H9 (cell line): ENCODE measurements around the gene LRRK1. TPM values are rescaled to one million over a fixed set of nuclear protein-coding genes. Genes with fewer than 3 reads are reported as not detected.

ENCODE experiments used
- DNase-seq: peaks from one replicate; pipeline ENCODE4 v3.0.0-alpha.2; 2017
- H2AFZ ChIP-seq: one replicate; pipeline ENCODE4 v1.6.1; 2013; ENCODE audit warnings: mild to moderate bottlenecking, low read length, control low read depth, moderate library complexity
- H2AK5ac ChIP-seq: 2 replicates; pipeline ENCODE4 v1.6.1; 2013; ENCODE audit warnings: low read length, control low read depth, mixed read lengths; ENCODE audit not compliant: insufficient read length
- H2BK120ac ChIP-seq: one replicate; pipeline ENCODE4 v1.6.1; 2013; ENCODE audit warnings: low read depth, mild to moderate bottlenecking, low read length, control low read depth, inconsistent platforms; ENCODE audit not compliant: poor library complexity, severe bottlenecking
- H2BK12ac ChIP-seq: 2 replicates; pipeline ENCODE4 v1.6.1; 2013; ENCODE audit warnings: low read length, control low read depth, mixed read lengths, low read depth; ENCODE audit not compliant: insufficient read length
- H2BK15ac ChIP-seq: 2 replicates; pipeline ENCODE4 v1.6.1; 2013; ENCODE audit warnings: low read depth, low read length, control low read depth
- H2BK20ac ChIP-seq: one replicate; pipeline ENCODE4 v1.6.1; 2013; ENCODE audit warnings: low read depth, mild to moderate bottlenecking, low read length, control low read depth, inconsistent platforms; ENCODE audit not compliant: poor library complexity, severe bottlenecking
- H2BK5ac ChIP-seq: 2 replicates; pipeline ENCODE4 v1.6.1; 2013; ENCODE audit warnings: low read length, control low read depth, mixed read lengths; ENCODE audit not compliant: insufficient read length
- H3K14ac ChIP-seq: 2 replicates; pipeline ENCODE4 v1.6.1; 2013; ENCODE audit warnings: low read length, control low read depth; ENCODE audit not compliant: insufficient read depth
- H3K18ac ChIP-seq: 2 replicates; pipeline ENCODE4 v1.6.1; 2013; ENCODE audit warnings: low read depth, mild to moderate bottlenecking, mixed read lengths, low read length, control low read depth; ENCODE audit not compliant: insufficient read length
- H3K23ac ChIP-seq: 2 replicates; pipeline ENCODE4 v1.6.1; 2013; ENCODE audit warnings: low read length, control low read depth, mixed read lengths, low read depth; ENCODE audit not compliant: insufficient read length
- H3K23me2 ChIP-seq: 2 replicates; pipeline ENCODE4 v1.6.1; 2013; ENCODE audit warnings: low read depth, mild to moderate bottlenecking, mixed read lengths, low read length, control low read depth; ENCODE audit not compliant: insufficient read length, poor library complexity, severe bottlenecking
- H3K27ac ChIP-seq: 2 replicates; pipeline ENCODE4 v1.5.1; 2013; ENCODE audit warnings: low read length, control low read depth, mixed read lengths, low read depth; ENCODE audit not compliant: insufficient read length
- H3K27me3 ChIP-seq: 2 replicates; pipeline ENCODE4 v1.6.1; 2013; ENCODE audit warnings: low read length, control low read depth, inconsistent platforms; ENCODE audit not compliant: insufficient read depth
- H3K4ac ChIP-seq: 2 replicates; pipeline ENCODE4 v1.6.1; 2013; ENCODE audit warnings: low read depth, mild to moderate bottlenecking, control low read depth, inconsistent platforms, low read length, moderate library complexity
- H3K4me1 ChIP-seq: 2 replicates; pipeline ENCODE4 v1.6.1; 2013; ENCODE audit warnings: low read length, control low read depth, inconsistent platforms; ENCODE audit not compliant: insufficient read depth
- H3K4me2 ChIP-seq: 2 replicates; pipeline ENCODE4 v1.6.1; 2013; ENCODE audit warnings: low read length, control low read depth, mixed read lengths; ENCODE audit not compliant: insufficient read length, insufficient read depth
- H3K56ac ChIP-seq: 2 replicates; pipeline ENCODE4 v1.6.1; 2013; ENCODE audit warnings: low read depth, mild to moderate bottlenecking, mixed read lengths, low read length, control low read depth; ENCODE audit not compliant: insufficient read length
- H3K79me1 ChIP-seq: 2 replicates; pipeline ENCODE4 v1.6.1; 2013; ENCODE audit warnings: low read depth, mild to moderate bottlenecking, moderate library complexity, low read length, control low read depth, inconsistent platforms; ENCODE audit not compliant: insufficient read depth, poor library complexity, severe bottlenecking
- H3K79me2 ChIP-seq: 2 replicates; pipeline ENCODE4 v1.6.1; 2013; ENCODE audit warnings: low read length, control low read depth, inconsistent platforms; ENCODE audit not compliant: insufficient read depth
- H3K9ac ChIP-seq: 2 replicates; pipeline ENCODE4 v1.6.1; 2013; ENCODE audit warnings: low read length, control low read depth, mixed read lengths; ENCODE audit not compliant: insufficient read length; ENCODE audit errors: extremely low read depth
- H3K9me3 ChIP-seq: one replicate; pipeline ENCODE4 v1.6.1; 2013; ENCODE audit warnings: low read depth, low read length, inconsistent platforms; ENCODE audit not compliant: control insufficient read depth
- H3T11ph ChIP-seq: one replicate; pipeline ENCODE4 v1.6.1; 2013; ENCODE audit warnings: mild to moderate bottlenecking, low read length, control low read depth, inconsistent platforms
- H4K20me1 ChIP-seq: one replicate; pipeline ENCODE4 v1.6.1; 2013; ENCODE audit not compliant: control insufficient read depth, insufficient read length, insufficient read depth
- H4K5ac ChIP-seq: 2 replicates; pipeline ENCODE4 v1.6.1; 2013; ENCODE audit warnings: low read depth, mild to moderate bottlenecking, mixed read lengths, low read length, control low read depth; ENCODE audit not compliant: insufficient read length
- H4K8ac ChIP-seq: replicated peaks from 2 replicates; pipeline ENCODE4 v1.6.1; 2013; ENCODE audit warnings: low read length, control low read depth, mixed read lengths, low read depth; ENCODE audit not compliant: insufficient read length
- H4K91ac ChIP-seq: 2 replicates; pipeline ENCODE4 v1.6.1; 2013; ENCODE audit warnings: low read depth, mild to moderate bottlenecking, moderate library complexity, mixed read lengths, low read length, control low read depth; ENCODE audit not compliant: insufficient read length
- H3K27ac Mint-ChIP-seq, 3 experiments: 2 replicates in 2 of 3; 3 replicates in 1 of 3; pipeline ENCODE4 v1.8.0; 2020 to 2021; ENCODE audit warnings: mixed read lengths in 3 of 3, mild to moderate bottlenecking in 1 of 3, moderate library complexity in 1 of 3
- H3K27me3 Mint-ChIP-seq: 2 replicates; pipeline ENCODE4 v1.8.0; 2021; ENCODE audit warnings: low read depth, mild to moderate bottlenecking, moderate library complexity, mixed read lengths
- H3K36me3 Mint-ChIP-seq, 3 experiments: 2 replicates in 2 of 3; 3 replicates in 1 of 3; pipeline ENCODE4 v1.8.0; 2020 to 2021; ENCODE audit warnings: low read depth in 3 of 3, mixed read lengths in 3 of 3; ENCODE audit not compliant: insufficient read depth in 1 of 3
- H3K4me1 Mint-ChIP-seq, 2 experiments: 2 replicates each; pipeline ENCODE4 v1.8.0; 2020; ENCODE audit warnings: mixed read lengths in 2 of 2
- H3K4me3 Mint-ChIP-seq, 2 experiments: 2 replicates in 1 of 2; 3 replicates in 1 of 2; pipeline ENCODE4 v1.8.0; 2020 to 2021; ENCODE audit warnings: mild to moderate bottlenecking in 2 of 2, mixed read lengths in 2 of 2, moderate library complexity in 1 of 2
- H3K9me3 Mint-ChIP-seq, 2 experiments: 2 replicates in 1 of 2; 3 replicates in 1 of 2; pipeline ENCODE4 v1.8.0; 2020; ENCODE audit warnings: mild to moderate bottlenecking in 2 of 2, mixed read lengths in 2 of 2, moderate library complexity in 1 of 2
- CTCF ChIP-seq: fragments of 200-600 bp; sonication (generic); conservative IDR thresholded peaks from 3 replicates; pipeline ENCODE4 v1.8.0; 2021; ENCODE audit warnings: antibody characterized with exemption, mild to moderate bottlenecking
- WGBS: extraction: QIAGEN DNeasy Blood & Tissue Kit; methylation state at CpG from one replicate; pipeline ENCODE4 v1.1.7; 2013; ENCODE audit warnings: missing lambda C conversion rate, low lambda C conversion rate, mixed read lengths; ENCODE audit not compliant: insufficient read length; ENCODE audit errors: extremely low coverage; 5-methylcytosine and 5-hydroxymethylcytosine counted together
- total RNA-seq: library from RNA; stranded (reverse); gene quantifications from 2 replicates; pipeline ENCODE4 v1.2.1, GENCODE V29; 2021

LRRK1 gene
- total RNA-seq, 1 experiment from 2014 or later, result 4.0 TPM

- Histone ChIP-seq H3K23me2 (no peaks in the 10 kb centered on the region), H3K9me3 (no peaks in the 10 kb centered on the region), H3K23ac (no peak overlapping the region), H3K79me1 (no peaks in the 10 kb centered on the region), H2BK15ac (no peak overlapping the region), H3K4ac (no peak overlapping the region), H3K27ac (no peak overlapping the region), H2AK5ac (no peak overlapping the region), H4K8ac (no peak overlapping the region), H4K91ac (no peak overlapping the region), H2BK5ac (no peak overlapping the region), H3K14ac (no peak overlapping the region), H3K4me2 (no peak overlapping the region), H3K18ac (no peak overlapping the region), H4K20me1 (no peaks in the 10 kb centered on the region), H4K5ac (no peak overlapping the region), H3K9ac (no peak overlapping the region), H3K4me1 (no peaks in the 10 kb centered on the region), H3K27me3 (no peaks in the 10 kb centered on the region), H3T11ph (no peak overlapping the region), H2BK12ac (no peak overlapping the region), H2AFZ (no peak overlapping the region), H2BK20ac (no peak overlapping the region), H3K56ac (no peak overlapping the region), H3K79me2 (no peaks in the 10 kb centered on the region), H2BK120ac (no peak overlapping the region)
- Mint-ChIP-seq H3K9me3 (no peaks in the 10 kb centered on the region), H3K27me3 (no peaks in the 10 kb centered on the region; the same call in 1 of the 2 replicates), H3K4me1 (peaks cover 7 to 17% of the 10 kb centered on the region in 2 experiments; a peak in 3 of 4 replicates), H3K4me3 (no peak overlapping the region), H3K27ac (no peak overlapping the region), H3K36me3 (peaks cover 0 to 5% (median 0%) of the 10 kb centered on the region in 3 experiments; a peak in 2 of 7 replicates)
- no CpG with 5 or more reads among the region's 6 CpGs for WGBS
- 0 out of 3 replicates have a peak, but pooled peaks have one; percentile 7 for TF ChIP-seq CTCF
- DNase-seq, result no peak
Measured at GRCh38 chr15:100892013-100892355, 27.2 kb upstream of the LRRK1 start.
